K562 (cell line): ENCODE results near the gene POLD4. TPM values are rescaled to one million over a fixed set of nuclear protein-coding genes. Genes with fewer than 3 reads are reported as not detected.

Source experiments
- ARID2 ChIP-seq: fragments of 450-650 bp; IDR thresholded peaks from 2 replicates; pipeline ENCODE4 v1.6.1; 2017; ENCODE audit warnings: antibody characterized with exemption, mild to moderate bottlenecking
- ARID4B ChIP-seq: sonication (generic); formaldehyde crosslinking; IDR thresholded peaks from 2 replicates; pipeline ENCODE4 v1.8.0; 2022; ENCODE audit warnings: mild to moderate bottlenecking, missing genetic modification reagents
- COPS2 ChIP-seq: fragments of 450-650 bp; conservative IDR thresholded peaks from 2 replicates; pipeline ENCODE4 v1.6.1; 2016; ENCODE audit warnings: mild to moderate bottlenecking, moderate library complexity
- CTCFL ChIP-seq: IDR thresholded peaks from 2 replicates; pipeline ENCODE4 v1.6.1; 2011; ENCODE audit warnings: borderline replicate concordance, low read depth, mild to moderate bottlenecking, moderate library complexity, low read length; ENCODE audit not compliant: insufficient read depth, poor library complexity, severe bottlenecking
- NFIC ChIP-seq: fragments of 450-650 bp; IDR thresholded peaks from 2 replicates; pipeline ENCODE4 v1.6.1; 2017; ENCODE audit warnings: mild to moderate bottlenecking, inconsistent platforms
- NUFIP1 ChIP-seq: fragments of 450-650 bp; IDR thresholded peaks from 2 replicates; pipeline ENCODE4 v1.6.1; 2018; ENCODE audit not compliant: partially characterized antibody
- POLR2AphosphoS2 ChIP-seq: IDR thresholded peaks from 2 replicates; pipeline ENCODE4 v1.6.1; 2012; ENCODE audit warnings: low read length, improper control_type of control experiment
- ZBTB40 ChIP-seq, 2 experiments: fragments of 450-650 bp in 1 of 2; sonication (generic) in 1 of 2; formaldehyde crosslinking in 1 of 2; IDR thresholded peaks; 2 replicates each; pipeline versions ENCODE4 v1.7.1 to v1.9.0; 2016 to 2022; ENCODE audit warnings: inconsistent platforms in 1 of 2, mild to moderate bottlenecking in 1 of 2, missing genetic modification reagents in 1 of 2
- ZNF121 ChIP-seq: sonication (generic); formaldehyde crosslinking; conservative IDR thresholded peaks from 2 replicates; pipeline ENCODE4 v1.8.0; 2022; ENCODE audit warnings: missing genetic modification reagents
- ZNF224 ChIP-seq: sonication (generic); formaldehyde crosslinking; IDR thresholded peaks from 2 replicates; pipeline ENCODE4 v1.8.0; 2022; ENCODE audit warnings: mild to moderate bottlenecking, missing genetic modification reagents
- ZNF347 ChIP-seq: fragments of 450-650 bp; formaldehyde crosslinking; IDR thresholded peaks from 2 replicates; pipeline ENCODE4 v1.4.0; 2020; ENCODE audit warnings: low read depth, mild to moderate bottlenecking, moderate library complexity
- ZNF41 ChIP-seq: fragments of 250-450 bp; sonication (Bioruptor Pico); conservative IDR thresholded peaks from 2 replicates; pipeline ENCODE4 v1.4.0; 2020; ENCODE audit warnings: mild to moderate bottlenecking
- polyA plus RNA-seq, 8 experiments: library from polyadenylated mRNA; depleted of rRNA in 4 of 8; stranded (reverse) in 5 of 8; unstranded in 3 of 8; fragments of >200 nt; fragmentation: Nextera tagmentation in 2 of 8; fragmentation: Illumina TruSeq in 1 of 8; extraction: Ambion mirVana in 2 of 8; extraction: Trizol in 1 of 8; gene quantifications; 2 replicates each; pipeline versions ENCODE4 v1.2.1 to v1.2.3, GENCODE V29; 2011 to 2014; ENCODE audit warnings: inconsistent platforms in 1 of 8, missing spikeins in 1 of 8
- total RNA-seq, 7 experiments: library from RNA; depleted of rRNA in 6 of 7; stranded (reverse); fragments of >200 nt in 6 of 7; fragmentation: Illumina TruSeq in 2 of 7; extraction: Trizol in 2 of 7; gene quantifications; 2 replicates each; pipeline versions ENCODE4 v1.2.1 to v1.2.3, GENCODE V29; 2011 to 2021; ENCODE audit warnings: low replicate concordance in 1 of 7

Gene POLD4
- total and polyA plus RNA-seq, 9 of the 15 experiments (the other 6 are each of a cell fraction or from before 2014, with no cell fraction given) = 5.8 to 64.5 (median 18.3) TPM

- TF ChIP-seq ZBTB40 (IDR thresholded peaks at IDR 0.05) = no peak
- TF ChIP-seq ZBTB40 (CRISPR knock-in tag; IDR thresholded peaks at IDR 0.05) = no peak
- TF ChIP-seq ZNF121 (CRISPR knock-in tag) = no peak
- no peak for TF ChIP-seq ARID4B (CRISPR knock-in tag)
- no peak for TF ChIP-seq NFIC
- no peak for TF ChIP-seq ZNF347 (CRISPR knock-in tag)
- TF ChIP-seq ARID2 = peak; percentile 98
- no peak for TF ChIP-seq NUFIP1
- TF ChIP-seq COPS2 = no peak
- TF ChIP-seq CTCFL = no peak
- no peak for TF ChIP-seq ZNF224 (CRISPR knock-in tag)
- no peak for TF ChIP-seq POLR2AphosphoS2
- TF ChIP-seq ZNF41 (CRISPR knock-in tag) = no peak
Measured at GRCh38 chr11:67356864-67357561, 3.7 kb upstream of the POLD4 start (continued).
